Chondrocyte (in vitro differentiated cells): ENCODE results near the gene APOLD1. TPM values are rescaled to one million over a fixed set of nuclear protein-coding genes. Genes with fewer than 3 reads are reported as not detected.
"Not testable (repeated sequence)": the region's sequence is repeated elsewhere in the genome, so short reads cannot be mapped to it uniquely, and the experiment has no call there.

Experiments used
- DNase-seq: peaks from one replicate; pipeline ENCODE4 v3.0.0; 2021; ENCODE audit warnings: mixed read lengths, low spot score
- H3K27ac Mint-ChIP-seq: one replicate; pipeline ENCODE4 v1.8.0; 2021; ENCODE audit warnings: mild to moderate bottlenecking, moderate library complexity, mixed read lengths; ENCODE audit not compliant: unreplicated experiment
- H3K27me3 Mint-ChIP-seq: 2 replicates; pipeline ENCODE4 v1.8.0; 2021; ENCODE audit warnings: low read depth, mixed read lengths
- H3K36me3 Mint-ChIP-seq: 2 replicates; pipeline ENCODE4 v1.8.0; 2021; ENCODE audit warnings: low read depth, mixed read lengths
- H3K4me1 Mint-ChIP-seq: 2 replicates; pipeline ENCODE4 v1.8.0; 2021; ENCODE audit warnings: low read depth, mild to moderate bottlenecking, mixed read lengths
- H3K4me3 Mint-ChIP-seq: one replicate; pipeline ENCODE4 v1.8.0; 2021; ENCODE audit warnings: mild to moderate bottlenecking, moderate library complexity, mixed read lengths; ENCODE audit not compliant: unreplicated experiment
- H3K9me3 Mint-ChIP-seq: 2 replicates; pipeline ENCODE4 v1.8.0; 2021; ENCODE audit warnings: low read depth, mixed read lengths
- CTCF ChIP-seq: fragments of 200-600 bp; sonication (generic); IDR thresholded peaks from 2 replicates; pipeline ENCODE4 v1.5.0; 2021; ENCODE audit warnings: antibody characterized with exemption, mild to moderate bottlenecking, moderate library complexity
- long read RNA-seq: library from polyadenylated mRNA; stranded (forward); transcript quantifications from one replicate; pipeline ENCODE4 v2.0.0, GENCODE V29; 2021
- total RNA-seq: library from RNA; stranded (reverse); gene quantifications from 3 replicates; pipeline ENCODE4 v1.2.1, GENCODE V29; 2021

The APOLD1 gene, protein sequence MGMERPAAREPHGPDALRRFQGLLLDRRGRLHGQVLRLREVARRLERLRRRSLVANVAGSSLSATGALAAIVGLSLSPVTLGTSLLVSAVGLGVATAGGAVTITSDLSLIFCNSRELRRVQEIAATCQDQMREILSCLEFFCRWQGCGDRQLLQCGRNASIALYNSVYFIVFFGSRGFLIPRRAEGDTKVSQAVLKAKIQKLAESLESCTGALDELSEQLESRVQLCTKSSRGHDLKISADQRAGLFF
- total RNA-seq = 4.2 to 8.1 TPM (median 7.1 TPM) in 3 replicates
- long read RNA-seq, full-length matches to known transcripts = 24 of 59 reads
- long read RNA-seq, partial matches to known transcripts = 24 of 59 reads
- long read RNA-seq, other reads (novel, unspliced or antisense) = 11 of 59 reads

DNA sequence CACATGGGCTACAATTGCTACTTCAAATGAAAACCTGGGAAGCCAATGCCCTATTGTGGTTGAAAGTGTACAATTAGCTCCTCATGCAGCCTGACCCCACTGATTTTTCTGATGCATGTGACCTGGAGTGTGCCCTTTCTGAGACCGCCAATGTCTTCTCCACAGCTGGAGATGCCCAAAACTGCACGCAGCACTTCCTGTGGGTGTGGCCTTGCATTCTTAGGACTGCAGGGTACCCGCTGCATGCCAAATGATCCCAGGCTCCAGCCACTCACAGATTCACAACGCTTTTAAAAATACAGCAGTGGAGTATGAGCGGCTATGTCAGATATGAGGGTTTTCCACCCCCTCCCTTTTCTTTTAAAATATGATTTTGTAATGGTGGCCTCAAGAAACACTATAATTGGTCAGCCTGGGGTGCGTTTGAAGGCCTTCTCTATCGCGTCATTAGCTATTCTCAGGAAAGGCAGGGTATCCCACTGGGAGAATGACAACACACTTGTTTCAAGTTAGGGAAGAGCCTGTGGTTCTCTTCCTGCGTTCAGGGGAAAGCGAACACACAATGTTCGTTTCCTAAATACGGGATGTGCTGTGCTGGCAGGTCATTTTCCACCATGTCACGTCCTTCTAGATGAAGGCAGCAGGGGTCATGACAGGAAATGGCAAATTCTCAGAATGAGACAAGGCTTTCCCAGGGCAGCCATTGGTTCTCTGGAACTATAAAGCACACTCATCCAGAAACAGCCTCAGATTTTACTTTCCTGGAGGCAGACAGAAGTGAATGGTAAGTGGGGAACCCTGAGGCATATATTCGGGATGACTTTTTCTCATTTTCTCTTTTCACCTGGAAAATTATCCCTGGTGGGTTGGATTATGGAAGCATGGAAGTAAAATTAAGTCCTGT lies at the start of gene APOLD1:
APOLD1 (plus strand) TSS at position 749 of the 904 bp plus-strand sequence; CDS start at position 782, 33 bp downstream.
- Mint-ChIP-seq H3K9me3 (no peaks in the 10 kb centered on the region), H3K27me3 (no peaks in the 10 kb centered on the region), H3K27ac (peak within 1 kb of the TSS; percentile 96), H3K36me3 (no peaks in the 10 kb centered on the region), H3K4me1 (peaks cover 38% of the 10 kb centered on the region), H3K4me3 (peak within 1 kb of the TSS; percentile 68)
- DNase-seq = no peak
- TF ChIP-seq CTCF = no peak

GRCh38 chr12:12736759-12737676 lies 48.4 kb upstream of the APOLD1 start:
- H3K27ac Mint-ChIP-seq = peak overlapping the region; percentile 41
- no peak overlapping the region for H3K4me3 Mint-ChIP-seq

DNA sequence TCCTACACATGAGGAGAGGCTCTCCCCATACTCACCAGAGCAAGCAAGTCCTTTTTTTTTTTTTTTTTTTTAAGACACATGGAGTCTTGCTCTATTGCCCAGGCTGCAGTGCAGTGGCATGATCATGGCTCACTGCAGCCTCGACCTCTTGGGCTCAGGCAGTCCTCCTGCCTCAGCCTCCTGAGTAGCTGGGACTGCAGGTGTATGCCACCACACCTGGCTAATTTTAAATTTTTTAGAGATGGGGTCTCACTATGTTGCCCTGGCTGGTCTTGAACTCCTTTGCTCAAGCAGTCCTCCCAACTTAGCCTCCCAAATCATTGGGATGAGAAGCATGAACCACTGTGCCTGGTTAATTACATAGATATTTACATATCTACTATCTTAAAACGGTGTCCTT lies 47.3 kb upstream of the APOLD1 start:
- H3K4me1 Mint-ChIP-seq = peaks cover 53% of the 10 kb centered on the region
- H3K27ac Mint-ChIP-seq = not testable (repeated sequence)

More at GRCh38 chr12:12736759-12737676, 48.4 kb upstream of the APOLD1 start:
- Mint-ChIP-seq H3K9me3 (no peaks in the 10 kb centered on the region), H3K4me1 (peaks cover 54% of the 10 kb centered on the region), H3K27me3 (no peaks in the 10 kb centered on the region), H3K36me3 (no peaks in the 10 kb centered on the region)
- DNase-seq = no peak
- peak; percentile 86 for TF ChIP-seq CTCF

DNA sequence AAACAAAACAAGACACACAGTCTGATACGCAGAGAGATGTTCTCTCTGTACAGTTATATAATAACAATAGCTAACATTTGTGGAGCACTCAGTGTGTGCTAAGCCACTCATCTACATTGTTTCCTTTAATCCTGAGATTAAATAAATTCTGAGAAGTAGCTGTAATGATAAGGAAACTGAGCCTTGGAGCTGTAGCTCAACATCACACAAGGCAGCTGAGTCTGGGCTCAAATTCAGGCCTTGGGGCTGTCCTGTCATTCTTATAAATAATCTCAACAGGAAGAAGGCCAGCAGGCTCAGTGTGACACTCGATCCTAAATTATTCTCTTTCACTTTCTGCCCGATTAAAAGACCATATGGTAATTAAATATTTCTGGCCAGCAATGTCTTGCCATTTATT lies 43.8 kb upstream of the APOLD1 start:
- Mint-ChIP-seq H3K27me3 (no peaks in the 10 kb centered on the region), H3K9me3 (no peaks in the 10 kb centered on the region), H3K36me3 (no peaks in the 10 kb centered on the region), H3K4me1 (peaks cover 29% of the 10 kb centered on the region), H3K27ac (no peak overlapping the region), H3K4me3 (no peak overlapping the region)
- TF ChIP-seq CTCF = no peak
- no peak for DNase-seq

More for the DNA sequence above, 47.3 kb upstream of the APOLD1 start:
- not testable (repeated sequence) for DNase-seq, H3K27me3 Mint-ChIP-seq, H3K9me3 Mint-ChIP-seq, H3K4me3 Mint-ChIP-seq, H3K36me3 Mint-ChIP-seq

GRCh38 chr12:12744546-12745305 lies 40.7 kb upstream of the APOLD1 start:
- no peak for TF ChIP-seq CTCF
- H3K4me3 Mint-ChIP-seq = no peak overlapping the region
- H3K9me3 Mint-ChIP-seq = no peaks in the 10 kb centered on the region
- DNase-seq = no peak
- peaks cover 12% of the 10 kb centered on the region for H3K4me1 Mint-ChIP-seq
- no peaks in the 10 kb centered on the region for H3K27me3 Mint-ChIP-seq
- H3K36me3 Mint-ChIP-seq = no peaks in the 10 kb centered on the region
- H3K27ac Mint-ChIP-seq = no peak overlapping the region
